UCSD-AML1 (cell line): ENCODE data around the gene SLC45A1.
"Not testable (repeated sequence)": the region's sequence is repeated elsewhere in the genome, so short reads cannot be mapped to it uniquely, and the experiment has no call there.

Experiments used
- DNase-seq: peaks from one replicate; lab custom pipeline; 2025; ENCODE audit not compliant: unreplicated experiment; lab: John Stamatoyannopoulos, UW

The SLC45A1 gene

DNA sequence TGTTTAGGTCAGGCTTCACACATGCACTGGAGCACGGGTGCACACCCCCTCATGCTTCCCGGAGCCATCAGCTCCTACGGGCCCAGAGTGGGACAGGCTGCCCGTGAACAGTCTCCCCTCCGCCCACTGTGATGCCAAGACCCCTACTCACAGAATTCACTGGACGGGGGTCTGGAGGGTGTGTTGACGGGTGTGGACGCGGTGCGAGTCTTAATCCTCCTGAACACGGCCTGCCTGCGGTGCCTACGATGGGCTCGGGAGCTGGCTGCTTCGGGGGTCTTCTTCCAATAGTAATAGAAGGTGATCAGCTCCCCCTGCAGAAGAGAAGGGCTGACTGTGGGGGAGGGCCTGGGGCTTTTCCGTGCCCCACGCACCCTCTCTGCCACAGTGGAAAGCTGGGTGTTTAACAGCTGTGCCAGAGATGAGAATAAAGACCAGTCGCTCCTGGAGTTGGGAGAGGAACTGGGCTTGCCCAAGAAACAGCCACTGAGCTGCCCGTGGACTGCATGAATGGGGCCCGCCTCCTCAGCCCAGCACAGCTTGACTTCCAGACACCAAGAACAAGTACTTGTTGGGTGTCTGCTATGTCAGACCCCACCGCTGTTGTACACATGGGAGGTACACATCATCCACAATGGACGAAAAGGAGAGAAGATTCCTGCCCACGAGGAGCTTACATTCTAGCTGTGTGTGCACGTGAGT, 47.9 kb downstream of the SLC45A1 start:
- no peak for DNase-seq

DNA sequence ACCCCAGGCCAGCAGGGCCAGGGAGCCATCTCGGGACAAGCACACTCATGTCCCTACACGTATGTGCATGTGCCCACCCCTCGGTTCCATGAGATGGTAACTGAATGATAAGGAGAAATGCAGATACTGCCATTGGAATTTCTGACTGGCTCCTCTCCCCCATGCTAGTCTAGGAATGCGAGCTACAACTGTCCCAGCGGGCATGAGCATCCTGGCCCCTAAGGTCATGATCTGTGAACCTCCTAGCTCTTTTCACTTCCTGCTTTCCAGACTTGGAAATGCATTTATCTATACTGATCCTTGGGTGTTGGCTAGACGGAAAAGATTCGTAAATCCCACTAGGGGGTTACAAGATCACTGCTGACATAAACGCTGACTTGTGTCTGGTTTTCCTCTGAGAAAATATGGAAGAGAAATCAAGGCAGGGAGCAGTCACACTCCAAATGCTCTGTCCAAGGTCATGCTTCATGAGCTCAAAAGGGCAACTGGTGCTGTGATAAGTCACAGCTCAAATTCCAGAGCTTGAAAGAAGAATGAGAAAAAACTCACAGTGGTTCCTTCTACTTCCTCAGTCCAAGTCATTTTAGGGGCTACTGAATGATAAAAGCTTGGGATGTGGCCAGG, 49.8 kb downstream of the SLC45A1 start:
- no peak for DNase-seq

DNA sequence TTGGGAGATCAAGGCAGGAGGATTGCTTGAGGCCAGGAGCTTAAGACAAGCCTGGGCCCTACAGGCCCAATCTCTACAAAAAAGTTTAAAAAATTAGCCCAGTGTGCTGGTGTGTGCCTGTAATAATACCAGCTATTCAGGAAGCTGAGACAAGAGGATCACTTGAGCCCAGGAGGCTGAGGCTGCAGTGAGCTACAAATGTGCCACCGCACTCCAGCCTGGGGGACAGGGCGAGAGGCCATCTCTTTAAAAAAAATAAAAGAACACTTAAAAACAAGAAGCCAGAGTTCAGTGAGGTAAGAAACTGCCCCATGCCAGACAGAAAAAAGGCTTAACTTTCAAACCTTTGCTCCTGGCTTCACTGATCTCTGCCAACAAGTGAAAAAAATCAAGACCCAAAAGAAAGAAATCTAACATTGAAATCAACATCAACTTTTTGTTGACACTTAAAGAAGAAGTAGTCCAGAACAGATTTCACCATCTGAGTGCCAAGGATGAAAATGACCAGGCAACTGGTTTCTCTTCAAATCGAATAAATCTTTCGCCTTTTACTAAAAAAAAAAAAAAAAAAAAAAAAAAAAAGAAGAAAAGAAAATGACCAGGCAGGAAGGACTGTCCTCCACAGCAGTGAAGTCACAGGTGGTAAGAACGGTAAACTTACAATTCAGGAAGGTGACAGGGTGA, 51.2 kb downstream of the SLC45A1 start:
- no peak for DNase-seq

DNA sequence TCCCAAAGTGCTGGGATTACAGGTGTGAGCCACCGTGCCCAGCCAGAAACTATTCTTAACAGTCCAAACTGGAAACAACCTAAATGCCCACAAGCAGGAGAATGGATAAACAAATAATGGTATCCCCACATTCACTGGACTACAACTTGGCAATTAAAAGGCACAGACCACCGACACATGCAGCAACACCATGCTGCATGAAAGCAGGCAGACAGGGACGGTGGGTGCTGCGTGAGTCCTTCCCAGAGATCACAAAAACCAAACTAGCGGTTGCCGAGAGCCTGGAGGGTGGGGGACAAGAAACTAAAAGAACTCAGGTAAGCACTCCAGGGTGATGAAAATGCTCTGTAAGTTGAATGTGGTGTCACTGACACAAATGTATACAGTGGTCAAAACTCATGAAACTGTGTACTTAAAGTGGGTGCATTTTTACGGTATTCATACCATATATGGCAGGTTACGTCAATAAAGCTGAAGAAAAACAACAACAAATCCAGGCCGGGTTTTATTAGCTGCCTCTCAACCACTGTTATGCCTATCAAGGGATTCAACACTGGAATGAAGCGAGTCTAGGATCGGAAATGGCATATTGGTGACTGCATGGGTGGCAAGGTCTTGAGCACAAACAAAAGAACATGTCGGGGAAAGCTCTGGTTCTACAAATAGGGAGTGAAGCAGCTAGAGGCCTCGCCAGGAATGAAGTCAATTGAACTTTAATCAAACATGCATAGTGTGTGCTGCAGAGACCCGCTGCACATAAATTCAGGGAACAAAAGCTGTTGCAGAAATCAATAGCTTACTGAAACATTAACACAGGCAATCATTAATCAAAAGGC, 52.4 kb downstream of the SLC45A1 start:
- no peak for DNase-seq

DNA sequence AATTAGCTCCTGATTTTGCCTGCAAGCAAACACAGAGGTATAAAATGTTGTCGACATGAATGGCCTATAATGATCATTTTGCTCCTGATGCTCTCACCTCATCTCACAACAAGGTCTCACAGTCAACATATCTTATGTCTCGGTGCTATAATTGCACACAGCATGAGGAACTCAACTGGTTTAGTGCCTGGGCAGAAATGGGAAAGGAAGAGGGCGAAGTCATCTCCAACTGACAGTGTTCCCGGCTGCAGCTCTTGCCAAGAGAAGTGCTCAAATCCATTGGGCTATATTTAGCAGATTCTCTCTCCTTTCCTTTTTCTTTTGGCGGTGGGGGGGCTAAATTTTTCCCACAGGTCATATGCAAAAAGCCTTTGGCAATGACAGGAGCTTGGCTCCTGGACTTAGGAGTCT, 53.0 kb downstream of the SLC45A1 start:
- no peak for DNase-seq

DNA sequence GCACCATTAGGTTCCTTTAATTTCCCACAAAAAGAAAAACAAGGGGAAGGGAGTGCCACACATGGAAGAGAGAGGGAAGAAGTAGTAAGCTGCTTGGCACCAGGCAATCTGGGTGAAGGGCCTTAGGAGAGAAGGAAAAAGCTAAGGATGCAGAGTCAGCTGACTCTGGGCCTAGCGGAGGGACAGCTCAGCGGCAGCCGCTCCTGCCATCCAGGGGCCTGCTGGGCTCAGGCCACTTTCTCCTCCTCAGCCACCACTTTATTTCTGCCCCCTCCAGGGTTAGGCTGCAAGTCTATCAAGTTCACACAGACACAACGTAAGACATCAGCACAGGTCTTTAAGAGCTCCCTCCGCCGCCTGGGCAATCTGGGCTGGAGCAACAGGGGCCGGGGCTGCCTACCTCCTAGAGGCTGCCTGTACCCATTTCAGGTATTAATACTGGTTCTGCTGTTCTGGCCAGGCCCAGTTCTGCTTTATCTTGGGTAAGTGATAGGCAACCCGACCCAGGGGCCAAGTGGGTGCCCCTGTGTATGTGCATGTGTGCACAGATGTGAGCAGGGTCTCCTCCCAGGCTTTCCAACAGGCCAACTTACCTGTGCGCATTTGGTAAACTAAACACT, 53.6 kb downstream of the SLC45A1 start:
- DNase-seq: no peak

DNA sequence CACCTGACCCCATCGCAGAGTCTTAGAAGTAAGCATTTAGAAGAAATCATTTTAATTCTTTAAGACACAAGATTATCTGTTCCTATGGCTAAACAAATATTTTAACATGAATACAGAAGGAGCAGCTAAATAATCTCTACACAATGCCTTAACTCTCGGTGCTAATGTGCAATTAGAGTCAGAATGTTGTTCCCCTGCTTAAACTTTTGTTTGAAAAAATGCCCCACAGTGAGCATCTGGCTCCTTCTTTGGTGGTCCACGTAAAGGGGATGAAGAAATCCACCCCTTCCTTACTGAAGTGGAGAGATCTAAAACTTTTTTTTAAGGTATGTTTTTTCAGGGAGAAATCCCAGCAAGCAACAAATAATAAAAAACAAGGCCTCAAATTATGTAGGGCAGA, 55.2 kb downstream of the SLC45A1 start:
- no peak for DNase-seq

DNA sequence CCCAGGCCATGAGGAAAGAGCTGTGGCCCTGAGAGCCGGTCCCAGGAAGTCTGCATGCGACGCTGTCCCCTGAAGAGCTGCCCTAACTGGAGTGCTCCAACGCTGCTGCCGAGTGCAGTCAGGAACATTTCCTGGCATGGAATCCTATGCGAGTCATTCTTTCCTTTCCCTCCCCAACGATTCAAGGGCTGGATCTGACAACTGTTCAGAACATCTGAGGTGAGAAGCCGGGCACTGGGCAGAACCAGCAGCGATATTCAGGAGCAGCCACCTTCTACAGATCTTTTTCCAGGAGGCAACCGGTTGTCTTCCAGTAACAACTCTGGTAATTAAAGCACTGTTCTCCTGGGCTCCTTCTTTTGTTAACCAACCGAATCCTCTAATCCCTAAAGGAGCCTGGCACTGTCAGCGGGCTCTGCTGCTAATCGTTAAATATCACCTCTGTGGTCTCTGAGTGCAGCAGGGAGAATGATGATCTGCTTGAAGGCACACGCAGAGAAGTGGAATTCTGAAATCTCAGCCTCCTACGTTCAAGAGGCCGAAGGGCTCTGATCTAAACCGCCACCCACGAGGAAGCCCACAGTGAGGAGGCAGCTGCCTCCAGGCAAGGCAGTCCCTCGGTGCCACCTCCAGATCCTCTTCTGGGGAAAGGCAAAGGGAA, 55.8 kb downstream of the SLC45A1 start:
- no peak for DNase-seq

DNA sequence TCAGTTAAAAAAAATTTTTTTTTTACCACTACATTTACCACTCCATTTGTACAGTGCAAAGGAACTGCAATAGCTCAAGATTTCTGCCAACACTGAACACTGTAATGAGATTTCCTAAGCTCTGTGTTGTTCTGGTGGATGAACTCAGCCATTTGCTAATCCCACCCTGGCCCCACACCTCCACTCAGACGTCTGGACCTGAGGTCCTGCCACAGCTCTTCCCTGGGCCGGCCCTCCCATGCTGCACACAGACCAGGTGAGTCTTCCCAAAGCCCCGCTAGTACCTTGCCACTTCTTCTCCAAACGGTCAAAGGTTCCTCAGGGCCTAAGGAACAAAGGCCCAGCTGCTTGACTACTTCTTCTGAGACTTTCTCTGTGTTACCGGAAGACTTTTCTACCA, 56.4 kb downstream of the SLC45A1 start:
- no peak for DNase-seq

DNA sequence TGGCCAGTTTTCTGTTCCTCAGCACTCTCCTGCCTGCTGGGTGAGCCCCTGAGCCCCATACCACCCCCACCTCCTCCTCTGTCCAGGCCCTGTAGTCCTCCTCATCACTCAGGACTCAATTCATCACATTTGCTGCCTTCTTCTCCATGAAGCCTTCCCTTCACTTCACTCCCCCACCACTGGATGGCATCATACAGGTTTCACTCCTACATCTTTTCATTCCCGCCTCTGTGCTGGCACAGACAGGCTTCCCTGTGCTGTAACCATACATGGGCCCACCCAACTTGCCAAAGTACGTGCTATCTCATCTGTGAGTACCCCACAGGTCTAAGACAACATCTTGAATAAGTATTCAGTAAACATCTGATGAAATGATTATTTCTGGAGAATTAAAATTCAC, 56.9 kb downstream of the SLC45A1 start:
- no peak for DNase-seq

DNA sequence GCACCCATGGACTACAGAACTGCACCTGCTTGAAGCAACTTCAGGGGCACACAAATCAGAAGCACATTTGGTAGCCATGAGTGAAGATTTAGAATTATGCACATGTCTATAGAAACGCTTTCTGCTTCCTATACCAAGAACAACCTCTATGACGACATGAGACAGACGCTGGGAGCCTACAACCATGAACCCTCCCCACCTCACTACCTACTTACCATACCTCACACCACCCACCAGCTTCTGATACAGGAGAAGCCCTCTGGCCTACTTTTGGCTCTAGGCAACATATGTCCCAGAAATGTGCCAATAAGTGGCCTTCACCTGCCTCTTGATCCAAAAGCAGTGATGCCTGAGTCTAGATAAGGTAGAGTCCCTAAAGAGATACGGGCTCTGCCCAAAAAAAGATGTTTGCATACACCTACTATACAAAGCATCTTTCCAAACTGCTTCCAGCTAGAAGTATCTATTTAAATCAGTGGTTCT, 58.5 kb downstream of the SLC45A1 start:
- no peak for DNase-seq

DNA sequence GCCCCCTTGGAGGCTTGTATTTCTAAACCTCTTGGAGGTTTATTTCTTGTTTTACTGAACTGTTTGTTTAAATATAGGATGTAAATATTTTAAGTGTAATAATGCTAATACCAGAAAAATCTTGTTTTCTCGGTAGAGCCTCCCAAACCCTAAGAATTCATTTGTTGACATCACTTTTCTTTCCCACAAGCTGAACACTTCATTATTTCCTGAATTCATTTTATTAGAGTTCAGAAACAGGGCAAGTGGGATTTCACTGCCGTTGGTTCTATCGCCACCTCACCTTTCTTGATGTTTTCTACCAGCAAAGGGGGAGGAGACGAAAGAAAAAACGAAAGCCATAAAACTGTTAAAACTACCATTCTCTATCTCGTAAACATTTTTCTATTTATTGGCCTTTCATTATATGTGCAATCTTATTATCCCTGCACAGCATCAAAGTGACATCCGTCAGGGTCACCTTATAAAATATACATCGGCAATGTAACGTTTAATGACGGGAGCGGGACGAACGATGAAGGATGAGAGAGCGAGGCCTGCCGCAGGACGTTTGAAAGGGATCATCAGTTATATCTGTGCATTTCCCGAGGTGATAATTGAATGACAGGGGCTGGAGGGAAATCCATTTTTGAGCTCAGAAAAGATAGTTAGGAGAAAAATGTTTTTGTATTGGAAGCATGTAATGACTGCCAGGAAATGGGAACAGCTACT, 59.5 kb downstream of the SLC45A1 start:
- no peak for DNase-seq

DNA sequence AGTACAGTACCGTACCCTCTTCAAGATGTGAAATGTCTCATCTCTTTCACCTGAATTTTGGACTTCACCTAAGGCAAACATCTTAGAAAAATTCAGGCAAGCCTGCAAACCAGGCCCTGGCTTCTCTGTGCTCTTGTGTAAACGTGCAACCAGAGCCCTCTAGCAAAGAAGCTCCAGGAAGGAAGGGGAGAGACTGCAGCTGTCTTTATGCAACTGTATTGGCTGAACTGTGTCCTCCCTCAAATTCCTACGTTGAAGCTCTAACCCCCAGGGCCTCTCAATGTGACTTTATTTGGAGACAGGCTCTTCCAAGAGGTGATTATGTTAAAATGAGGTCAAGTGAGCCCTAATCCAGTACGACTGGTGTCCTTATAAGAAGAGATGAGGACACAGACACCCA, 60.3 kb downstream of the SLC45A1 start:
- DNase-seq: no peak

DNA sequence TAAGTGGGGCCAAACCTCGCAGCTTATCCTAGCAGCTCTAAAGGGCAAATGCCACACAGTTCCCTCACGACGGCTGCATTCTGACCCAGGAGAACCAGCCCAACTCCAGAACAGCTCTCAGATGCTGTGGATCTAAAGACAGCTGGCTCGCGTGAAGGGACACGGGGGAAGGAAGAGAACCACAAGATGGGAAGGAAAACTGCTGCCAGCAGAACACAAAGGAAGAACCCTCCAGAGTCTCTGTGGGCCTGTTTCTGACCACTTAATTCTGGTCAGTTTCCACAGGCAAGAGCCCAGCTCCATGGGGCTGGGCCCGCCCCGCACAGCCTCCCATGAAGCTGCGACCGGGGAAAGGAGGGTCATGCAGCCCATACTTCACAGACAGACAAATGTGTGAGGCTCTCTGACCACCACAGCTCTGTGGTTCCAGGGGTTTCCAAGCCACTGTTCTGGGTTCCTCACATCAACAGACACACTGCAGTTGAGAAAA, 61.1 kb downstream of the SLC45A1 start:
- DNase-seq: no peak

DNA sequence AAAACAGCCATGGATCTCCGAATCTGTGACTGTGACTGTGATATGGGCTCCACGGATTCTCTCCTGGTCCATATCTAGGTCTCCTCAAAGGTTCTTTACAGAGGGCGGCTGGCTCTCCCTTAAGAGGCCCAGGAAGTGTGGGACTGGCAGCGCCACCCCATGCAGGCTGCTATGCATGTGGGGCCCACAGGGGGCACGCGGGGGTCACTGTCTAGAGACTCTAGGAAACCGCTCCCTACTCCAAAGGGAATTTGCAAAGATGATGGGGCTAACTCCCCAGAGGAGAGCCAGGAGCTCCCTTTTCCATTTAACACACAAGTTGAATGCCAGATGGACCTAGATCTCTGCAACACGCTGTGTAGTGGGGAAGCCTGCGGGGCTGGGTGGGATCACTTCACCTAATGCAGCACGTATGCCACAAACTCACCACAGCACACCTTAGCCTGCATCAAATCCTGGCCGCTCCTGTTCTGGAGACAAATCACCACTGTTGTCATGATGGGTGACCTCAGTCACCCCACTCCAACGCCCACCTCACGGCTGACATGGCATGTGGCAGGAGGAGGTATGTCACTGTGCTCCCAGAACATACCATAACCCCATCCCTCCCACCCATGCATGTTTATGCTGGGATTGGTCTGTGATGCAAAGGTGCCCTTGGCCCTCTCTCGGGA, 61.7 kb downstream of the SLC45A1 start:
- no peak for DNase-seq

DNA sequence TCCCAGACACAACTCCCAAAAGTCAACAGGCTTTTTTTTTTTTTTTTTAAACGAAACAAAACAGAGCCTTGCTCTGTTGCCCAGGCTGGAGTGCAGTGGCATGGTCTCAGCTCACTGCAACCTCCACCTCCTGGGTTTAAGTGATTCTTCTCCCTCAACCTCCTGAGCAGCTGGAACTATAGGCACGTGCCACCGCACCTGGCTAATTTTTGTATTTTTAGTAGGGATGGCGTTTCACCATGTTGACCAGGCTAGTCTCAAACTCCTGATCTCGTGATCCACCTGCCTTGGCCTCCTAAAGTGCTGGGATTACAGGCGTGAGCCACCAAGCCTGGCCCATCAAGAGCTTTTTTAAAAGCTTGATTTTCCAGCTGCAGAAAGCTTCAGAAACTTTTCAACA, 62.4 kb downstream of the SLC45A1 start:
- not testable (repeated sequence) for DNase-seq

DNA sequence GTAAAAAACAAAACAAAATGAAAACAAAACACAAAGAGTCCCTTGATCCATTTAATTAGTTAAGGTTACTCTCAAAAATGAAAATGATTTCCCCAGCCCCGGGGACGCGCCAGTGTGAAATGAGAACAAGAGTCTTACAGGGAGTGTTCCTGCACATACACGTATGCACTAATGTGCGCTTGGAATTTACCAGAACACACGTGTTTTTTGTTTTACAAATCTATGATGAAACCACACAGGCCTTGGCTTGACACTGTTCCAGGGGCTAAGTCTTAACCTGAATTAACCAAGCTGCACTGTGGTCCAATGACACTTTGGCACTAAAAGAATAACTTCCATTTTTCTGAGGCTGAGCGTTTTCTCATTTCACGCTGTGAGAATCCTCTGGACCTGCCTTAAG, 63.7 kb downstream of the SLC45A1 start:
- no peak for DNase-seq

DNA sequence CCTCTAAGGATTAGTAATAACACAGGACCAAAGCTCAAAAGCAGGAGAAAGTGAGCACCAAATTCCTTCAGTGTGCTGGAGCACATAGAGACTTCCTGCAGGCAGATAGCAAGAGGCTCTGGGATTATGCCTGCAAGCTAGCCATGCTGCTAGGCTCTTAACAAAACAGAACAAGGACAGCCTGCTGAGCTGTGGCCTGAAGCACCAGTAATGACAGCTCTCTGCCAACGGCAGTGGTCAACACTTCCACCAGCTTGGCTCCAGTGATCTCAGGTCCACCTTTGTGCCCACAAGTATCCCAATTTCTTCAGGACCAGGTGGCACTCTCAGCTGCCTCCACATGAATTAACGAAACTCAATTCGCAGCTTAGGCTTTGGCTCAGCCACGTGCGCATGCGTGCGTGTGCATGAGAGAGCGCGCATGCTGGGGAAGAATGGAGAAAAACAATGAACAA, 64.2 kb downstream of the SLC45A1 start:
- DNase-seq: no peak
